GM18526 (cell line): ENCODE data around the gene DCUN1D2.

ENCODE experiments used
- POLR2A ChIP-seq: IDR thresholded peaks from 3 replicates; pipeline ENCODE4 v1.6.1; 2011; ENCODE audit not compliant: insufficient read length; ENCODE audit errors: extremely low read depth

Gene DCUN1D2

GRCh38 chr13:113528101-113528812 is 37.7 kb upstream of the DCUN1D2 start:
- no peak for TF ChIP-seq POLR2A

- no peak for TF ChIP-seq POLR2A
Measured at GRCh38 chr13:113527272-113527958, 36.9 kb upstream of the DCUN1D2 start.

- TF ChIP-seq POLR2A: no peak
Measured at GRCh38 chr13:113526466-113527220, 36.1 kb upstream of the DCUN1D2 start.

- TF ChIP-seq POLR2A: no peak
Measured at GRCh38 chr13:113520571-113520970, 30.1 kb upstream of the DCUN1D2 start.

- no peak for TF ChIP-seq POLR2A
Measured at GRCh38 chr13:113519556-113519955, 29.0 kb upstream of the DCUN1D2 start.

- TF ChIP-seq POLR2A: no peak
Measured at GRCh38 chr13:113518076-113518803, 27.7 kb upstream of the DCUN1D2 start.

GRCh38 chr13:113514847-113515246 is 24.3 kb upstream of the DCUN1D2 start:
- TF ChIP-seq POLR2A: no peak

- no peak for TF ChIP-seq POLR2A
Measured at GRCh38 chr13:113513761-113514160, 23.2 kb upstream of the DCUN1D2 start.

GRCh38 chr13:113511361-113511760 is 20.9 kb upstream of the DCUN1D2 start:
- TF ChIP-seq POLR2A: no peak

GRCh38 chr13:113510871-113511270 is 20.4 kb upstream of the DCUN1D2 start:
- no peak for TF ChIP-seq POLR2A

- no peak for TF ChIP-seq POLR2A
Measured at GRCh38 chr13:113509989-113510388, 19.5 kb upstream of the DCUN1D2 start.

- TF ChIP-seq POLR2A: no peak
Measured at GRCh38 chr13:113508521-113509254, 18.2 kb upstream of the DCUN1D2 start.

GRCh38 chr13:113507505-113508345 is 17.2 kb upstream of the DCUN1D2 start:
- TF ChIP-seq POLR2A: no peak

- no peak for TF ChIP-seq POLR2A
Measured at GRCh38 chr13:113506871-113507388, 16.4 kb upstream of the DCUN1D2 start.
